ENCODE data around the gene MAGI2. TPM values are rescaled to one million over a fixed set of nuclear protein-coding genes. Genes with fewer than 3 reads are reported as not detected.

The MAGI2 gene
- total RNA-seq, 1 experiment from 2014 or later: 14.3 TPM

GRCh38 chr7:78218876-78219275 is 1234.6 kb downstream of the MAGI2 start:
- Histone ChIP-seq H3T11ph (ENCODE audit: low read length) (no peak overlapping the region), H2BK20ac (ENCODE audit: low read depth, low read length, poor library complexity, severe bottlenecking) (no peak overlapping the region), H3K14ac (ENCODE audit: insufficient read depth, low read length) (no peak overlapping the region), H3K23ac (ENCODE audit: insufficient read length, low read depth, low read length) (no peak overlapping the region), H2AFZ (ENCODE audit: low read length) (no peak overlapping the region), H3K56ac (ENCODE audit: insufficient read length, low read depth, low read length) (no peak overlapping the region), H3K9ac (ENCODE audit: extremely low read depth, insufficient read length, low read length) (no peak overlapping the region), H4K8ac (replicated peaks; ENCODE audit: insufficient read length, low read depth, low read length) (no peak overlapping the region), H4K91ac (ENCODE audit: insufficient read length, low read depth, low read length) (no peak overlapping the region), H3K79me2 (ENCODE audit: insufficient read depth, low read length) (no peaks in the 10 kb centered on the region), H3K27me3 (ENCODE audit: insufficient read depth, low read length) (no peaks in the 10 kb centered on the region), H4K5ac (ENCODE audit: insufficient read length, low read depth, low read length) (no peak overlapping the region), H2BK15ac (ENCODE audit: low read depth, low read length) (no peak overlapping the region), H2BK12ac (ENCODE audit: insufficient read length, low read depth, low read length) (no peak overlapping the region), H3K27ac (ENCODE audit: insufficient read length, low read depth, low read length) (no peak overlapping the region), H2AK5ac (ENCODE audit: insufficient read length, low read length) (no peak overlapping the region), H3K18ac (ENCODE audit: insufficient read length, low read depth, low read length) (no peak overlapping the region), H2BK5ac (ENCODE audit: insufficient read length, low read length) (no peak overlapping the region), H2BK120ac (ENCODE audit: low read depth, low read length, poor library complexity, severe bottlenecking) (no peak overlapping the region), H3K9me3 (ENCODE audit: control insufficient read depth, low read depth, low read length) (no peaks in the 10 kb centered on the region), H3K4ac (ENCODE audit: low read depth, low read length) (no peak overlapping the region), H3K23me2 (ENCODE audit: insufficient read length, low read depth, low read length, poor library complexity, severe bottlenecking) (no peaks in the 10 kb centered on the region), H4K20me1 (ENCODE audit: control insufficient read depth, insufficient read depth, insufficient read length) (peaks cover 2% of the 10 kb centered on the region), H3K4me1 (ENCODE audit: insufficient read depth, low read length) (peaks cover 7% of the 10 kb centered on the region; the same call in 1 of the 2 replicates), H3K4me2 (ENCODE audit: insufficient read depth, insufficient read length, low read length) (no peak overlapping the region), H3K79me1 (ENCODE audit: insufficient read depth, low read depth, low read length, poor library complexity, severe bottlenecking) (no peaks in the 10 kb centered on the region)
- no peaks in the 10 kb centered on the region for H3K27me3 Mint-ChIP-seq (ENCODE audit: low read depth)
- DNase-seq: no peak
- no peaks in the 10 kb centered on the region; a peak in 1 of 5 replicates for H3K9me3 Mint-ChIP-seq
- H3K4me3 Mint-ChIP-seq: no peak overlapping the region
- H3K4me1 Mint-ChIP-seq: peaks cover 19 to 25% of the 10 kb centered on the region in 2 experiments
- peaks cover 0 to 3% (median 0%) of the 10 kb centered on the region in 3 experiments; a peak in 2 of 7 replicates for H3K36me3 Mint-ChIP-seq (ENCODE audit: insufficient read depth in 1 of 3, low read depth in 3 of 3)
- H3K27ac Mint-ChIP-seq: no peak overlapping the region
- TF ChIP-seq CTCF (conservative IDR thresholded peaks at IDR 0.05): no peak
- WGBS (ENCODE audit: extremely low coverage, insufficient read length, low lambda C conversion rate): no CpG with 5 or more reads among the region's 9 CpGs
